ENCODE results near the gene SYK.
"Not testable (repeated sequence)": the region's sequence is repeated elsewhere in the genome, so short reads cannot be mapped to it uniquely, and the experiment has no call there.

The SYK gene

DNA sequence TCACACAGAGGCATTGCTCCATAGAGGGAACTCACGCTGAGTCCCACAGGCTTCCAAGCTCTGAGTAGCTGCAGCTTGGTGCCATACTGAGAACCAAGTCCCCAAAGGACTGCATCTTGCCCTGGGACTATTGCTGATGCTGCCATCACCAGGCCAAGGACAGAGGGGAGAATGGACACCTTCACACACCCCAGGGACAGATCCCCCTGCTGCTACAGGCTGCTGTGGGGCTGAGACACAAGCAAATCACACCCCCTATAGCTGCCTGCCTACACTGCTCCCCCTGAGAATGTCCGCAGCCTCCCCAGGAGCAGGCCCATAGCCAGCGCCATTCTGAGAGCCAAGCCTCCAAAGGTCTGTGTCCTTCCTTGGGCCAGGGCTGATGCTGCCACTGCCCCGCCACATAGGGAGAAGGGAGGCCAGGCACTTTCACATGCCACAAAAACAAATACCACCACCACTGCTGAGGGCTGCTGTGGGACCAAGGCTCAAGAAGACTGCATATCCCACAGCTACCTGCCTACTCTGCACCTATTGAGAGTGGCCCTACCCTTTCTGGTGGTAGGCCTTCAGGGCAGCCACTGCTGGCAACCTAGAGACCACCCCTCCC is 81.5 kb downstream of the SYK start:
- no peak for DNase-seq

DNA sequence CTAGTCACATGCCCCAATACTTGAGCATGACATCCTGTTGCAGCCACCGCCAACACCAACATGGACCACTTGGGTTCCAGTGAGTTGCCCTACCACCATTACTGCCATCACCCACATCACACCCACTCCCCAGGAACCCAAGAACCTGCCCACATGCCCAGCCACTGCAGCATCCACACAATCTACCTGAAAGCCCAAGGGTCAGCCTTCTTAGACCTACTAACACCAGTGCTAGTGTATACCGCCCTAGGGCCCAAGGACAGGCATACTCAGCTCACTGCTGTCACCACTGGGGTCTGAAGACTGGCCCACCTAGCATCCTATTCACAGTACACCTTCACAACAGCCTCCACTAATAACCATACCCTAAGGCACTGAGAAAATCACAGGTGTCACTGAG is 82.0 kb downstream of the SYK start:
- DNase-seq = no peak

DNA sequence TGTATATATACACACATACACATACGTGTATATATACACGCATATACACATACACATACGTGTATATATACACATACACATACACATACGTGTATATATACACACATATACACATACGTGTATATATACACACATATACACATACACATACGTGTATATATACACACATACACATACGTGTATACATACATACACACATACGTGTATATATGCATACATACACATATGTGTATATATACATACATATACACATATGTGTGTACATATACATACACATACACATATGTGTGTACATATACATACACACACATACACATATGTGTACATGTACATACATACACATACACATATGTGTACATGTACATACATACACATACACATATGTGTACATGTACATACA is 82.6 kb downstream of the SYK start:
- DNase-seq = no peak

DNA sequence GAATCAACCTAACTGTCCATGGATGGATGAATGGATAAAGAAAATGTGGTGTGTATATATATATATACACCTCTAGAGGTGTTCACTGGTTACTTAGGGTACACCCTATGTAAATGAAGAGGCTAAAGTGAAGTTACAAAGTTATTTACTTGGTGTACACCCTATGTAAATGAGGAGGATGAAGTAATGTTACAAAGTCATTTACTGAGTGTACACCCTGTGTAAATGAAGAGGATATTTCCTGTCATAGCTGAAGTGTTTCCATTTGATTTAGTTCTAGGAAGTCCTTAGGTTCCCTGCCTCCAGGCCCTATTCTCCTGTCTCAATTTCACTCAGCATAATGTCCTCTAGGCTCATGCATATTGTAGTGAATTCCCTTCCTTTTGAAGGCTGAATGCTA is 85.2 kb downstream of the SYK start:
- DNase-seq = not testable (repeated sequence)

DNA sequence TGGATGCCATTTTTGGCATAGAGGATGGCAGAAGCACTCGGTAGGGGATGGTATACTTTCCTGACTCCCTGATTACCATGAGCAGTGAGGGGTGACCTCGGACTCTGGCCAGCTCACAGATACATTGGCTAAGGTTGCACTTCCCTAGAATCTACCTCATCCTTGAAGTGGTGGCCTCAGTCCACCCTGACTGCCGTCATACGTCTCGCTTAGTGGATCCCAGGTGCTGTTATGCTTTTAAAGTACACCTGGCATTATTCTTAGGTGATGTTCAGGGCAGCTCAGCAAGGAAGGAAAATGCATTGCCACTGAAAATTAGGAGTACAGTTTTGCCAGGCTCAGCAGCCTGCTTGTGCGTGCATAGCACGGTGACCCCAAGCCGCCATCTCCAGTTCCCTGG is 87.3 kb downstream of the SYK start:
- no peak for DNase-seq

DNA sequence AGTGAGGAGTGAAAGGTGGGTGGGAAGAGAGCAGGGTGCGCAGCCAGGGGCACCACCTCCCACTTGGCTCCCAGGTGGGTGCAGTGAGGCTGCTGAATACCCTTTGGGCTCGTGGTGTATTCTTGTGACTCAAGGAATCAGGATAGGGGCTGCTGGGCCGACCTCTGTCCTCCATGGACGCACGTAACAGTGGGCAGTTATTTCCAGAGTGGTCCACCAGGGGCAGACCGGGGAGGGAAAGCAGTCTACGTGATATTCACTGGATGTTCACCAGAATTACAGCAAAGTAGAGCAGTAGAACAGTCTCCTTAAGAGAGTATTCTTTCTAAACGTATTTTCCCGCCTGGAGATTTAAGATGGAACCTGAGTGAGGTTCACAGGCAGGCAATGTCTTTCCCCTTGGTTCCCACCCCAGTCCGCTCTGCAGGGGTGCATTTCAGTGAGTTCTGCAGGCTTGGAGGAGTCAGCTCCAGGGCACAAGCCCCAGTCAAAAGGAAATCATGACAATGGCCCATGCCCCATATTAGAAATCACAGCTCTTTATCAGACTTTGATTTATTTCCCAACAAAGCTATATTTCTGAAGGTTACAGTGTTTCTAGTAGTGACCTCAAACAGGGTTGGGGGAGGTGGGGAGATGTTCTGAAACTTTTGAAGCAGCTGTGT is 88.7 kb downstream of the SYK start:
- DNase-seq = no peak

DNA sequence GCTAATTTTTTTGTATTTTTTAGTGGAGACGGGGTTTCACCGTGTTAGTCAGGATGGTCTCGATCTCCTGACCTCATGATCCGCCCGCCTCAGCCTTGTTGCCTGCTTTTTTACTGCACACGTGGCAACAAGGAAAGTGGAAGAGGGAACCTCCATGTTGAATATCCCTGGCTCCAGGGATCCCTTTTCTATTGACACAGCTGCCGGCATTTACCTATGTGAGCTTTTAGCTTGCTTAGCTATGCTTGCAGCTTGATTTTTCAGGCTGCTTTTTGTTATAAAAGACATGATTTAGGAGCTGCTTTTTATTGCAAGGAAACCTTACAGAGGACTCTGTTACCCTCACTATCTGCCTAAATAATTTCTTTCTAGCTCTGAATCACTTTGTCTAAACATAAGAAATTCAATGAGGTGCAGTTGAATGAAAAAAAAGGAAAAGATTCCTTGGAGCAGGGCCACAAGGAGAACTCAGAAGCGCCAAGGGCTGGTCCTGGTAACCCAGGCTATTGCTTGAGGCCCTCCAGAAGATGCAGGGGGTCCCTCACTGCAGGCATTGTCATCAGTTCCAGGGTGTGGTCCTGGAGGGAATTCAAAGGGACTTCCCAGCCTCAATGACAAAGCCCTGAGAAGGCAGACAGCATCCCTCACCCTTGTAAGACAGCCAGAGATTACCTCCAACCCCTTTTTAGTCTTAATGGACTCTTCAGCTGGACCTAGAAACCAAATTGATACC is 89.9 kb downstream of the SYK start:
- DNase-seq = no peak

DNA sequence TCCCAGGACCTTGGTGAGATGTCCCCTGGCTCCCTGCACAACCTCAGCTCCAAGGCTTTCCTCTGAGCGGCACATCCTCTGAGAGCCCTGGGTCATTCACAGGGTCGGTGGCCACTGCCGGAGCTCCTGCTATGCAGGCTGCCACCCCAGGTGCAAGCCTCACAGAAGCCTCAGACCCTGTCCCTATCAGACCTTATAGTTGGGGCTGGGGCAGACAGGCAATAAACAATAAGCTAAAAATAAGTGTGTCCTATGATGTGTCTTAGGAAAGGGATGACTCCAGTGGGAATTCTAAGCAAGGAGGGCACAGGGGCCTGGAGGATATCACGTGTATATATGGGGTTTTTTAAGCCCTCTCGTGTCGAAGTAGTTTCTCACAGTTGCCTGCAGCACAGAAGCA is 91.3 kb downstream of the SYK start:
- DNase-seq = no peak

DNA sequence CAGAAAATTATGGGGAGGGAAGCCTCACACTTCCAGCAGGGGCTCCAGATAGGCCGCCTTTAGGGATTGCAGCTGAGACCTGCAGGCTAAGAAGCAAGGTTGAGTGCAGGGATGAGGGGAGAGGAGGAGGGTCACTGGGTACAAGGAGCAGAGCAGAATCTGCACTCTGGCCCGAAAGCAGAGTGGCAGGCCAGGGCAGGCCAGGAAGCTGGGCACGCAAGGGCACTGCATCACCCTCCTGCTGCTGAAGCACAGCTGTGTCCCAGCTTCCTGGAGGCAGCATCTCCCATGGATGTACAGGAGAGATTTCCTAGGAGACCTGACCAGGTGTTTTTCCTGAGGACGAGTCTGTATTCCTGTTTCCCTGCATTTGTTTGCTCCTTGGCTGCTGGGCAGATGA is 92.1 kb downstream of the SYK start:
- DNase-seq = no peak

DNA sequence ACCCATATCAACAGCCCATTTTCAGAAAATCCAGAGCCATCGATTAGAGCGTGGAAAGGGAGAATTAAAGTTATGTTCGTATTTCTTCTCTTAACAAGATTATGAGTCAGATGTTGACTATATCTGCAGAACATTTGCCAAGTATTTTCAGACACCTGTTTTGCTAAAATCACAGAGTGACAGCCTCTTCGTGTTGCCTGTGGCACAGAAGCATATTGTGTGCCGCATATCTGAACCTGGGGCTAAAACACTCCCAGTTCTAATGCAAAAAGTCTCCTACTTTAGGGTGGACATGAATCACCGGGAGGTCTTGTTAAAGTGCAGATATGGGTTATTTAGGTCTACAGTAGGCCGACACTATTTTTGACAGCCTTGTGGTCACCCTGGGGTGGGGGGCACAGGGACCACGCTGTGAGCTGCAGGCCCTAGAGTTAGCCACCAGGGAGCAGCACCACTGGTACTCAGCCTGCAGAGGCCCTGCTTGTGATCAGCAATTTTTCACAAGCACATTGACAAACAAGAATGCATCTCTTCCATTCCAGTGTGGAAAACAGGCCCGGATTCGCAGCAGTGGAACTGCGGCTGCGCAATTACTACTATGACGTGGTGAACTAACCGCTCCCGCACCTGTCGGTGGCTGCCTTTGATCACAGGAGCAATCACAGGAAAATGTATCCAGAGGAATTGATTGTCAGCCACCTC is 93.5 kb downstream of the SYK start:
- DNase-seq = no peak

DNA sequence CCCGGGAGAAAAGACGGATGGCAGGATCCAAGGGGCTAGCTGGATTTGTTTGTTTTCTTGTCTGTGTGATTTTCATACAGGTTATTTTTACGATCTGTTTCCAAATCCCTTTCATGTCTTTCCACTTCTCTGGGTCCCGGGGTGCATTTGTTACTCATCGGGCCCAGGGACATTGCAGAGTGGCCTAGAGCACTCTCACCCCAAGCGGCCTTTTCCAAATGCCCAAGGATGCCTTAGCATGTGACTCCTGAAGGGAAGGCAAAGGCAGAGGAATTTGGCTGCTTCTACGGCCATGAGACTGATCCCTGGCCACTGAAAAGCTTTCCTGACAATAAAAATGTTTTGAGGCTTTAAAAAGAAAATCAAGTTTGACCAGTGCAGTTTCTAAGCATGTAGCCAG is 94.2 kb downstream of the SYK start:
- DNase-seq = no peak

DNA sequence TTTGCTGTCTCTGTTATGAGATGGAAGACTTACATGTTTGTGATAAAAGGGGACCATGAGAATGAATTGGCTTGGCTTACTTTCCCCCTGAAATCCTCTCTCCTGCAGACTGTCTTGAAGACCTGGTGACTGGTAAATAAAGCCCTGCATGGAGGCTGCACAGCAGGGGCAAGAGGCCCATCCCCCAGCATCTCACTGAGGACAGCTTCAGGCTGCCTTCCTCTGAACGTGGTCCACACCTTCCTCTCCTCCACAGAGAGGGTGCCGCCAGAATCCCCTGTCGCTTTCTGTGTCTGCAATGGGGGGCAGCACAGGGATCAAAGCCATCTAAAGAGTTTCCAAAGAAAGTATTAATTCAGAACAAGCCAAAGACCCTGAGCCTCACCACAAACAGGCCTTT is 94.6 kb downstream of the SYK start:
- no peak for DNase-seq

DNA sequence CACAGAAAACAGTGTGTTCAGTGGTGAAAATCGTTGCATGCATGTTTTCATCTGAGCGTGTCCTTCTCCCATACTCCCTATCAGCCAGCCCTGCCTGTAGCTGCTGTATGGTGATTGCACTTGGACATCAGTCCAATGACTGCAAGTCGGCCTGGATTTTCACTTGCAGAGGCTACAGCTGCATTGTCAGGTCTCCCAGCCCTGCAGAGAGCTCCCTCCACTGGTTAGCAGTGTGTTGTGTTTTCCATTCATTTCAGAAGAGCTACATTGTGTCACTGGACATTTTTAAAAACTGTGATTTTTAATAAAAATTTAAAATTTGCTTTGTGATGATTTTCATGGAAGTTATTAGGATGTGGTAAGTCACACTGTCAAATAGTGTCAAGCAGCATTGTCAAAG is 96.6 kb downstream of the SYK start:
- no peak for DNase-seq

DNA sequence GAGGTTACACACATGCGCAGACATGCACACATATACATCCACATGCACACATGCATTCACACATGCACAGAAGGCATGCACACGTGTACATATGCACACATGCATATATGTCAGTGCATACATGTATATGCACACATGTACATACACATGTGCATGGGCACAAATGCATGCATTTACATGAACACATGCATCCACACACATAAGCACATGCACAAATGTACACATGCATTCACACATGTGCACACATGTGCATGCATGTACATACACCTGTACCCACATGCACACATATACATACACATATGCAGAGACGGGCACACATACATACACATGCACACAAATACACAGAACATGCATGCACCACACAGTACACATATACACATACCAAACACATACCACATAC is 97.7 kb downstream of the SYK start:
- DNase-seq = no peak

DNA sequence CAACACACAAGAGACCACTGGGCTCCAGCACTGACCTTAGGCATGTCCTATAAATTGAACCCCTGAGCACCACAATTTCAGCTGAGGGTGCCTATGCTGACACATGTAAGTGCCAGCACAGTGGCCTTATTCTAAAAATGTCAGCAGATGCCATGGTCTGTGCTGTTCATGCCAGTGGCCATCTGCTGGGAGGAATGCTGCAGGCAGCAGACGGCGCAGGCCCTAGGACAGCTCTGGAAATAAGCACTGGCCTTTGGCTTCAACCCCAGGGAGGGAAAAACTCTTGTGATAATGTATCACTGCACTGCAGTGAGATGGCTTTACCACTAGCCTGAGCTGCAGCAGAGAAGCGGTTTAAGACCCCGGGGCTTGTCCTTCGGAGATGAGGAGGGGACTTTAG is 98.5 kb downstream of the SYK start:
- DNase-seq = no peak

DNA sequence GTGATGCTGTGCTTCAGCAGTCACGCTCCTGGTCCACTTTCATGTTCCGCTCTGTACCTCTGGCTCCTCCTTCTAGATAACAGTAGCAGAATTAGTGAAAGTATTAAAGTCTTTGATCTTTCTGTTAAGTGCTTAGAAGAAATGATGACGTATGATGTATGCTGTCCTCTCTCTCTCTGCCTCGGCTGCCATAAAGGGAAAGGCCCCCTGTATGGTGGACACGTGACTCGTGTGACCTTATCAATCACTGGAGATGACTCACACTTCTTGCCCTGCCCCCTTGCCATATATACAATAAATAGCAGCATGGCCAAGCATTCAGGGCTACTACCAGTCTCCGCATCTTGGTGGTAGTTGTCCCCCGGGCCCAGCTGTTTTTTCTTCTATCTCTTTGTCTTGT is 100.3 kb downstream of the SYK start:
- DNase-seq = no peak

DNA sequence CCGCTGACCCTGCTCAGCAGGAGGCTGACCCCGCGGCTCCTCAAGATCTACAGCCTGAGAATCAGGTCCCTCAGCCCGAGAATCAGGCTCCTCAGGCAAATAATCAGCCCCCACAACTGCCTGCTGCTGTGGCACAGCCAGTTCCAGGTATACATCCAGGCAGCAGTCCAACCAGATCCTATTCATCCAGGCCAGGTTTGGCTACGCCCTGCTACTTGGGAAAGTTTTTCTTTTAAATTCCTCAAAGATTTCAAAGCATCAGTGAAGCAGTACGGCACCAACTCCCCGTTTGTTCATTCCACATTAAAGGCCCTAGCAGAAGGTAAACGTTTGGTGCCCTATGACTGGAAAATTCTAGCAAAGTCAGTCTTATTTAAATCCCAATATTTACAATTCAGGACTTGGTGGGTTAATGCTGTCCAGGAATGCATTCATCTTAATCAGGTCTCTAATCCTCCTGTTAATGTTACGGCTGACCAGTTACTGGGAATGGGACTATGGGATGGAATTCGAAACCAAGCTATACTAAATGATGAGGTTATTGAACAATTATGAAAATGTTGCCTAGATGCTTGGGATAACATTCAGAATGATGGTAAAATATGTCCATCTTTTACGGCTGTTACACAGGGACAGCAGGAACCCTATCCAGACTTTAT is 102.3 kb downstream of the SYK start:
- DNase-seq = no peak

DNA sequence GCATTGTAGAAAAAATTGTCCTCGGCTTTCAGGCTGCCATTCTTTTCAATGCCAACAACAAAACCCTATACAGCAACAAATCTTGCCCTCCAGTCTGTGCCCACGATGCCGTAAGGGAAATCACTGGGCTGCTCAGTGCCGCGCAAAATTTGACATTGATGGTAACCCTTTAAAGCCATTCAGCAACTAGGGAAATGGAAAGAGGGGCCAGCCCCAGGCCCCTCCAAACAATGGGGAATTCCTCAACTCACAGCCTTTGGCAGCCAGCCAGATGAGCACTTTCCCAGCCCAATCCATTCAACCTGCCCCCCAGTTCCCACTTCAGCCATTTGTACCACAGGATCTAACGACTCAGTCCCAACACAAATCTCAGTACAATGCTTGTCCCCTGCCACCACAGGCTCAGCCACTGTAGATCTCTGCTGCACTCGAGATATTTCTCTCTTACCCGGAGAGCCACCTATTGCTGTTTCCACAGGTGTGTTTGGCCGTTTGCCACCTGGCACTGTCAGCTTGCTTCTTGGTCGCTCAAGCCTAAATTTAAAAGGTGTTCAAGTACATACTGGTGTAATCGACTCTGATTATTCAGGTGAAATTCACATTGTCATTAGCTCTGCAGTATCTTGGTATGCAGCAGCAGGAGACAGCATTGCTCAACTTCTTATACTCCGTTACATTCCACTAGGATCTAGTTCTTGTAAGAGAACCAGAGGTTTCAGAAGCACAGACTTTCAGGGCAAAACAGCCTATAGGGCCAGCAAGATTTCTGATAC is 103.3 kb downstream of the SYK start:
- DNase-seq = no peak

DNA sequence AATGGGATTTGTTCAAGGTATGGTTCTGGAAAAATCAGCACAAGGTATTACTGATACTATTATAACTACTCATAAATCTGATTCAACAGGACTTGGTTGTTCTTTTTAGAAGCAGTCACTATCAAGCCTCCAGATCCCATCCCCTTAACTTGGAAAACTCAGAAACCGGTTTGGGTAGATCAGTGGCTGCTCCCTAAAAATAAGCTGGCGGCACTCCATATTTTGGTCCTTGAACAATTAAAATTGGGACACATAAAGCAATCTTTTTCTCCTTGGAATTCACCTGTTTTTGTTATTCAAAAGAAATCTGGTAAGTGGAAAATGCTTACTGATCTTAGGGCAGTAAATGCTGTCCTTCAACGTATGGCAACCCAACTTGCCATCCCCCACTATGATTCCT is 104.2 kb downstream of the SYK start:
- DNase-seq = no peak

DNA sequence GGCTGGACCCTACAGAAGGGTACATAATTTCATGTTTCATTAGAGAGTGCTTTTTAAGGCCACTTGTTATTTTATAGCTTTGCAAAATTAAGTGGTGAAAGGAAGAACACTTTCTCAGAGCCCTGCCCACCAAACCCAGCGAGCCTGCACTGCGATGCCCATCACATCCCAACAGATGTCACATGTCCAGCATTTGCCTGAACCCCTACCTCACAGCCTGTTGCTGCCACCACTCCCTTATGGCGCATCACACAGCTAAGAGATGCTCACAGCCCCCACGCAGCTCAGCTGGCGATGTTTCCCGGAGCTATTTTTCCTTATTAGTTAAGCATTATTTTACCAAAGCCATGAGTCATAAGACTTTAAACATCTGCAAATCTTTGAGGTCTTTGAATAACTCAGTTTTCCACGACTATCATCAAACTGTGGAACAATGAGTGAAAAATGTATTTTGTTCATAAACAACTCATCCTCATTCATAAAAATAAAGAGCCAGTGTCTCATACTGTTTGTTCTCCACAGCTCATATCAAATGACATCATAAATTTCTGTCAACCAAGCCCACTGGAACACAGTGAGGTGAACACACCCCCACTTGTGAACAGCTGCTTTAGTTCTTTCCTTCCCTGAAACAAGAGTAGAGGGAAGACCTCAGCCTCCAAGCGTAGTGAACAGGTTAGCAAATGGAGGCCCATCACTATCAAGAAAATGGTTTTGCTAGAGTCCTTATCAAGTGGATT is 104.9 kb downstream of the SYK start:
- no peak for DNase-seq

DNA sequence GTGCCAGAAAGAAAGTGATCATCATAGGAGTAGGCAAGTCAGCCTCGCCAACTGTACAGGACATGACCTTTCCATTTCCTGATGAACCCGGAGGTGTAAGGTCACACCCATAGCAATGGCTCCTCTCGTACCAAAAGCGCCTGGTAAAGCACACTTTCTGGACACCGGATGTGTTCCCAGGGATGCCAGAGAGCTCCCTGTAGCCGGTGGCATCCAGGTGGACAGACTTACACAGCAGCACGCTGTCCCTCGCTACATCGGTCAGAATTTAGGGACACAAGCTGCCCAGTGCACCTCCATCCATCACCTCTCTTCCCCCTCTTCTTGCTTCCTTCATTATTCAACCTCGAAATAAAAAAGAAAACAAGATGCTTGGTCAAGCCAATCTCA is 105.4 kb downstream of the SYK start:
- DNase-seq = no peak

DNA sequence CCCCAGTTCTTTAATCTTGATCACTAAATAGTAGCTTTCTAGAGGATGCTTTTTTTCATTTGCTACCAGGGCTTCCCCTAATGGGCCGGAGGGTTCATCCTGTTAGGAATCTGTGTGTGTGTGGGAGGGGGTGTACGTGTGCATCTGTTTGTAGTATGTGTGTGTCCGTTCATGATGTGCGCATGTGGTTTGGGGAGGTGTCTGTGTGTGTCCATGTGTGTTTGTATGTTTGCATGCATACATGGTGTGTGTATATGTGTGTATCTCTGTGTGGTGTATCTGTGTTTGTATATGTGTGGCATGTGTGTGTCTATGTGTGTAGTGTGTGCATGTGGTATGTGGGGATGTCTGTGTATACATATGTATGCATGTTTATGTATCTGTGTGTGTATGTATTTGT is 106.2 kb downstream of the SYK start:
- no peak for DNase-seq
